ENCODE data around the gene ELP2. TPM values are rescaled to one million over a fixed set of nuclear protein-coding genes. Genes with fewer than 3 reads are reported as not detected.

ELP2 gene
- total RNA-seq, 1 donor from 2014 or later, result 171 TPM

- Mint-ChIP-seq H3K27me3 (ENCODE audit: insufficient read depth, low read depth) (no peaks in the 10 kb centered on the region), H3K27ac (no peak overlapping the region), H3K9me3 (no peaks in the 10 kb centered on the region), H3K36me3 (peaks cover 26% of the 10 kb centered on the region), H3K4me1 (no peaks in the 10 kb centered on the region), H3K4me3 (no peak overlapping the region)
- Histone ChIP-seq H3K79me2 (ENCODE audit: low read depth) (no peaks in the 10 kb centered on the region), H3K9ac (no peak overlapping the region), H3F3A (ENCODE audit: low read depth) (no peaks in the 10 kb centered on the region), H3K36me3 (peaks cover 9% of the 10 kb centered on the region), H3K9me3 (ENCODE audit: low read depth) (no peaks in the 10 kb centered on the region), H3K4me3 (no peak overlapping the region), H3K27ac (no peak overlapping the region), H3K27me3 (no peaks in the 10 kb centered on the region), H2AFZ (replicated peaks) (no peak overlapping the region), H3K4me1 (no peaks in the 10 kb centered on the region), H4K20me1 (ENCODE audit: low read depth) (no peaks in the 10 kb centered on the region), H3K4me2 (no peak overlapping the region)
- TF ChIP-seq EZH2 (IDR thresholded peaks at IDR 0.05) (no peak), CTCF (IDR thresholded peaks at IDR 0.05) (no peak), EZH2phosphoT487 (IDR thresholded peaks at IDR 0.05) (no peak)
- DNase-seq (ENCODE audit: low spot score), result no peak
Observed at GRCh38 chr18:36153203-36153602, 23.5 kb downstream of the ELP2 start.

- H3K9ac ChIP-seq, result no peak overlapping the region
- no peak overlapping the region for H3K4me2 ChIP-seq
- H3K9me3 ChIP-seq (ENCODE audit: low read depth), result no peaks in the 10 kb centered on the region
Observed at GRCh38 chr18:36153771-36154170, 24.1 kb downstream of the ELP2 start.

GRCh38 chr18:36155851-36156757, 26.4 kb downstream of the ELP2 start:
- H3K4me3 Mint-ChIP-seq, result no peak overlapping the region
- TF ChIP-seq EZH2phosphoT487 (IDR thresholded peaks at IDR 0.05) (no peak), EZH2 (IDR thresholded peaks at IDR 0.05) (no peak), CTCF (IDR thresholded peaks at IDR 0.05) (no peak)
- H3K9me3 Mint-ChIP-seq, result no peaks in the 10 kb centered on the region
- H3K4me1 Mint-ChIP-seq, result no peaks in the 10 kb centered on the region
- Histone ChIP-seq H3K27me3 (no peaks in the 10 kb centered on the region), H3K4me2 (no peak overlapping the region), H3K36me3 (peaks cover 9% of the 10 kb centered on the region), H3K27ac (no peak overlapping the region), H3K4me1 (no peaks in the 10 kb centered on the region), H3K79me2 (ENCODE audit: low read depth) (no peaks in the 10 kb centered on the region), H3K9me3 (ENCODE audit: low read depth) (no peaks in the 10 kb centered on the region), H3K4me3 (no peak overlapping the region), H2AFZ (replicated peaks) (no peak overlapping the region), H3K9ac (no peak overlapping the region), H3F3A (ENCODE audit: low read depth) (no peaks in the 10 kb centered on the region), H4K20me1 (ENCODE audit: low read depth) (no peaks in the 10 kb centered on the region)
- H3K27me3 Mint-ChIP-seq (ENCODE audit: insufficient read depth, low read depth), result no peaks in the 10 kb centered on the region
- H3K36me3 Mint-ChIP-seq, result peaks cover 34% of the 10 kb centered on the region
- H3K27ac Mint-ChIP-seq, result no peak overlapping the region
- no peak for DNase-seq (ENCODE audit: low spot score)

More at GRCh38 chr18:36153771-36154170, 24.1 kb downstream of the ELP2 start:
- H2AFZ ChIP-seq (replicated peaks), result no peak overlapping the region
- H3K4me1 ChIP-seq, result no peaks in the 10 kb centered on the region
- H3K27me3 ChIP-seq, result no peaks in the 10 kb centered on the region
- H3K27ac ChIP-seq, result no peak overlapping the region
- Mint-ChIP-seq H3K4me3 (no peak overlapping the region), H3K36me3 (peaks cover 28% of the 10 kb centered on the region), H3K27ac (no peak overlapping the region), H3K9me3 (no peaks in the 10 kb centered on the region), H3K27me3 (ENCODE audit: insufficient read depth, low read depth) (no peaks in the 10 kb centered on the region), H3K4me1 (no peaks in the 10 kb centered on the region)
- H3K79me2 ChIP-seq (ENCODE audit: low read depth), result no peaks in the 10 kb centered on the region
- TF ChIP-seq EZH2 (IDR thresholded peaks at IDR 0.05) (no peak), EZH2phosphoT487 (IDR thresholded peaks at IDR 0.05) (no peak), CTCF (IDR thresholded peaks at IDR 0.05) (no peak)
- peaks cover 9% of the 10 kb centered on the region for H3K36me3 ChIP-seq
- H3K4me3 ChIP-seq, result no peak overlapping the region
- no peaks in the 10 kb centered on the region for H3F3A ChIP-seq (ENCODE audit: low read depth)
- no peaks in the 10 kb centered on the region for H4K20me1 ChIP-seq (ENCODE audit: low read depth)
- DNase-seq (ENCODE audit: low spot score), result no peak

All from neural progenitor cell (in vitro differentiated cells).